ENCODE data around the gene MED26.
"Not testable (repeated sequence)": the region's sequence is repeated elsewhere in the genome, so short reads cannot be mapped to it uniquely, and the experiment has no call there.

The MED26 gene, protein sequence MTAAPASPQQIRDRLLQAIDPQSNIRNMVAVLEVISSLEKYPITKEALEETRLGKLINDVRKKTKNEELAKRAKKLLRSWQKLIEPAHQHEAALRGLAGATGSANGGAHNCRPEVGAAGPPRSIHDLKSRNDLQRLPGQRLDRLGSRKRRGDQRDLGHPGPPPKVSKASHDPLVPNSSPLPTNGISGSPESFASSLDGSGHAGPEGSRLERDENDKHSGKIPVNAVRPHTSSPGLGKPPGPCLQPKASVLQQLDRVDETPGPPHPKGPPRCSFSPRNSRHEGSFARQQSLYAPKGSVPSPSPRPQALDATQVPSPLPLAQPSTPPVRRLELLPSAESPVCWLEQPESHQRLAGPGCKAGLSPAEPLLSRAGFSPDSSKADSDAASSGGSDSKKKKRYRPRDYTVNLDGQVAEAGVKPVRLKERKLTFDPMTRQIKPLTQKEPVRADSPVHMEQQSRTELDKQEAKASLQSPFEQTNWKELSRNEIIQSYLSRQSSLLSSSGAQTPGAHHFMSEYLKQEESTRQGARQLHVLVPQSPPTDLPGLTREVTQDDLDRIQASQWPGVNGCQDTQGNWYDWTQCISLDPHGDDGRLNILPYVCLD

GRCh38 chr19:16628183-16628983 lies at the start of gene MED26:
MED26 (minus strand) TSS chr19:16628204; CDS start chr19:16627943, 261 bp downstream.
- in situ Hi-C loops (cut with MboI; ENCODE audit: low sequenced_read_pairs), result no loop called here

DNA sequence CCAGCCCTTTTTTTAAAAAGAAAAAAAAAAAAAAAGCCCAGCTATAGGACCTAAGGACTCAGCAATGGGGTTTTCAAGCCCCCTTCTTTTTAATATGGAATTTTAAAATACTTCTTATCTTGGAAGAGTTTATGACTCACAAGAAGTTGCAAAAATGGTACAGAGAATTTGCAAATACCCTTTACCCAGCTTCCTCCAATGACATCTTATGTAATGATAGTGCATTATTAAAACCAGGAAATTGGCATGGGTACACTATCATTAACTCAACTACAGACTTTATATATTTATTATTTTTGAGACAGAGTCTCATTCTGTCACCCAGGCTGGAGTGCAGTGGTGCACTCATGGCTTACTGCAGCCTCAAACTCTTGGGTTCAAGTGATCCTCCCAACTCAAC lies 49.1 kb upstream of the MED26 start:
- in situ Hi-C loops (cut with MboI; ENCODE audit: low sequenced_read_pairs), result no loop called here

DNA sequence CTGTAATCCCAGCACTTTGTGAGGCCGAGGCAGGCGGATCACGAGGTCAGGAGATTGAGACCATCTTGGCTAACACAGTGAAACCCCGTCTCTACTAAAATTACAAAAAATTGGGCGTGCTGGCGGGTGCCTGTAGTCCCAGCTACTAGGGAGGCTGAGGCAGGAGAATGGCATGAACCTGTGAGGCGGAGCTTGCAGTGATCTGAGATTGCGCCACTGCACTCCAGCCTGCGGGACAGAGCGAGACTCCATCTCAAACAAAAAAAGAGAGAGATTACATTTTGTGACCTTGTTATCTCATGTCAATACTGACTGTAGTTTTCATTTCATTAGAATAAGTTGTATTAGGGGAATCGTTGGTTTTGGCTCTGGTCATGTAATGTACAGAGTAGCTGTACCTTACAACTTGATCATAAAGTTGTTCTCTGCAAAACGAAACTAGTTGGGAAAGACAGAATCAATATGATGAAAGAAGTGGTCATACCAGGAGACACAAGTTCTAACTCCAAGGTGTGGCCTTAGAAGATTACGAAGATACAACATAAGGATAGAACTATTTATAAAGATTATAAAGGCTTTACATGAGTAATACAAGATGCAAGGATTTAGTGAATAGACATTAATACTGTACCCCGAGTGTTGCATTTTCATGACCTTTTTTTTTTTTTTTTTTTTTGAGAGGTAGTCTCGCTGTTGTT lies 48.2 kb upstream of the MED26 start:
- in situ Hi-C loops (cut with MboI; ENCODE audit: low sequenced_read_pairs), result no loop called here

GRCh38 chr19:16673839-16674238 lies 45.8 kb upstream of the MED26 start:
- in situ Hi-C loops (cut with MboI; ENCODE audit: low sequenced_read_pairs), result not testable (repeated sequence)

DNA sequence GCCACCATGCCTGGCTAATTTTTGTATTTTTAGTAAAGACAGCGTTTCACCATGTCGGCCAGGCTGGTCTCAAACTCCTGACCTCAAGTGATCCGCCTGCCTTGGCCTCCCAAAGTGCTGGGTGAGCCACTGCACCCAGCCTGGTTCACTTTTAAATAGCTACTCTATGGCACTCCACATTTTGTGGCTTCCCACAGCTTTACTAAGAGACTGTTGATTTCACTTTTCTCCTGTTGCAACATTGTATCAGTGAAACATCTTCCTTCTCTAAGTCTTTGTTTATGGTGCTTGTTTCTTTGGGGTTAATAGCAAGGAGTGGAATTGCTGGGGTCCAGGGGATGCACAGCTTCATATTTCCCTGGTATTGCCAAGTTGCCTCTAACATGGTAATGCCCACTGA lies 45.2 kb upstream of the MED26 start:
- in situ Hi-C loops (cut with MboI; ENCODE audit: low sequenced_read_pairs), result no loop called here

- in situ Hi-C loops (cut with MboI; ENCODE audit: low sequenced_read_pairs), result no loop called here
Observed at GRCh38 chr19:16671652-16672274, 43.8 kb upstream of the MED26 start.

DNA sequence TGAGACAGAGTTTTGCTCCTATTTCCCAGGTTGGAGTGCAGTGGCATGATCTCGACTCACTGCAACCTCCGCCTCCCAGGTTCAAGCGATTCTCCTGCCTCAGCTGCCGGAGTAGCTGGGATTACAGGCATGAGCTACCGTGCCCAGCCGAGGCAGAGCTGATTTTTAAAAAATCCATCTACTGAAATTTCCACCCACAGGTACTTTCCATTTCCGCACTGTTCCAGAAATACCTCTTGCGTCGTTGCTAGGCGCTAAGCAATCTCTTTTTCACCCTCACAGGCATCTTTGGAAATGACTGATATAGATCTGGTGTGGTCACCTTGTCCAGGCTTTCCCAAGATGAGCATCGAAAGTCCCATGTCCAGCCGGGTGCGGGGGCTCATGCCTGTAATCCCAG lies 42.3 kb upstream of the MED26 start:
- in situ Hi-C loops (cut with MboI; ENCODE audit: low sequenced_read_pairs), result no loop called here

- in situ Hi-C loops (cut with MboI; ENCODE audit: low sequenced_read_pairs), result not testable (repeated sequence)
Observed at GRCh38 chr19:16668702-16669101, 40.7 kb upstream of the MED26 start.

DNA sequence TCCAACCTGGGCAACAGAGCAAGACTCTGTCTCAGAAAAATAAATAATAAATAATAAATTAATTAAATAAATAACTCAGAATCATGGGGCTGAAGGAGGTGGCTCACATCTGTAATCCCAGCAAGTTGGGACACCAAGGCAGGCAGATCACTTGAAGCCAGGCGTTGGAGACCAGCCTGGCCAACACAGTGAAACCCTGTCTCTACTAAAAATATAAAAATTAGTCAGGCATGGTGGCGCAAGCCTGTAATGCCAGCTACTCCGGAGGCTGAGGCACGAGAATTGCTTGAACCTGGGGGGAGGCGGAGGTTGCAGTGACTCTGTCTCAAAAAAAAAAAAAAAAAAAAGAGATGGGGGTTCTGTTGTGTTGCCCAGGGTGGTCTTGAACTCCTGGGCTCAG lies 40.2 kb upstream of the MED26 start:
- in situ Hi-C loops (cut with MboI; ENCODE audit: low sequenced_read_pairs), result no loop called here

GRCh38 chr19:16661480-16662034 lies 33.6 kb upstream of the MED26 start:
- in situ Hi-C loops (cut with MboI; ENCODE audit: low sequenced_read_pairs), result no loop called here

DNA sequence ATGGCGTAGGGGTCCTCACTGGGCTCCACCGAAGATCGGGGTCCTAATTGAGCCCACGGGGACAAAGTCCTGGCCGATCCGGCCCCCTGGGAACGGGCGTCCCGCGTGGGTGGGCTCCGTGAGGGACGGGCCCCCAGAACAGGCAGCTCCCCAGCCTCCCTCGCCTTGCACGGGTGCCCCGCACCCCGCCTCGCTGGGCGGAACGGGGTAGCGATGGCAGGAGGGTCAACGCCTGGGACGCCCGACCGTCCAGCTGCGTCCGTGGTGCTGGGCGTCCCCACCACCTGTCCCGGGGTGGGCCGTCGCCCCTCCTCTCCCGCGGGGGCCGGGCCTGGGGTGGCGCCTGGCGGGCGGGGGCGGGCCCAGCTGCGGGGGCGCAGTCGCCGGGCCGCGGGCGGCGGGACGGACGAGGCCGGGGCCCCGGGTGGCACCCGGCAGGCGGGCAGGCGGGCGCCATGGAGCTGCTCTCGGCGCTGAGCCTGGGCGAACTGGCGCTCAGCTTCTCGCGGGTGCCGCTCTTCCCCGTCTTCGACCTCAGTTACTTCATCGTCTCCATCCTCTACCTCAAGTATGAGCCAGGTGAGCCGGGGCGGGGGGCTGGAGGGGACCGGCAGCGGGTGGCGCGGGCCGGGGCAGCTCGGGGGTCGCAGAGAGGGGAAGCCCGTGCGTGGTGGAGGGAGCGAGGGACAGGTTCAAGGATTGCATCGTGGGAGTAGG lies 32.9 kb upstream of the MED26 start, which contains the start of gene TMEM38A:
Gene TMEM38A (plus strand): TSS at position 377 of the 717 bp plus-strand sequence. CDS start 79 bp downstream, at position 456.
- in situ Hi-C loops (cut with MboI; ENCODE audit: low sequenced_read_pairs), result no loop called here

DNA sequence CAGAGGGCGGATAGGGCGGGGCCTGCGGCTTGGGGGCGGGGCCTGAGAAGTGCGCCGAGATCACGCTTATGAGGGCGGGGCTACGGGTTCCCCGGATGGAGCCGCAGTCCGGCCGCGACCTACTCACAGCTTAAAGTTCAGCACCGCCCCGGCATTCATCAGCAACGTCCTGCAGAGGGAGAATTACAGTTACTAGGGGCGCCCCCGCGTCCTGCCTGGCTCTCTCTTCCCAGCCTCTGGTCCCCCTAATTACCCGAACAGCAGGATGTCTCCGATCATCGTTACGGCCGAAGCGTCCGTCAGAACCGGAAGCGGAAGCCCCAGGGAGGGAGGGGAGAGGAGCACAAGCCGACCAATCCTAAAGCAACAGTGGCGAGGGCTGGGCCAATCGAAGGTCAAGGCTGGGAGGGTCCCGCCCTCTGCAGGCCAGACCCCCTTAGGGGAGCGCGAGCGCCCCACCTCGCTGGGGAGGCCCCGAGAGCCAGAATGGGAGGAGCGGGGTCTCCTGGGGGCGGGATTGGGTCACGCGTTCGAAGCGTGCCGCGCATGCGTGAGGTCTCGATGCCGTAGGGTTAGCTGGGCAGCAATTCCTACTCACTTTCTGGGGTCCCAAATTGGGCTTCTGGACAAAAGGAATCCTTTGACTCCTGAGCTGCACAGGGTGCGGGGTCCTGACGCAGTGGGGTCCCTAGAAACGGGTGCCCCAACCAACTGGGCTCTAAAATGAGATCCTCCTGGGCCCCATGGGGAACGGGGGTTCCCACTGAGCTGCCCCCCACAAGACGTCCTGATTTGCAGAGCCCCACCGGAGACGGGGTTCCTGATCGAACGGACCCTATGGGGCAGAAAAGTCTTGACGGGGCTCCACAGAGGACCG lies 32.1 kb upstream of the MED26 start, which contains the start of gene SMIM7:
Gene SMIM7 (minus strand): TSS at position 313 of the 877 bp plus-strand sequence. CDS start 34 bp downstream, at position 279.
- in situ Hi-C loops (cut with MboI; ENCODE audit: low sequenced_read_pairs), result no loop called here

- in situ Hi-C loops (cut with MboI; ENCODE audit: low sequenced_read_pairs), result no loop called here
Observed at GRCh38 chr19:16659464-16659831, 31.4 kb upstream of the MED26 start.

GRCh38 chr19:16657384-16657783 lies 29.4 kb upstream of the MED26 start:
- in situ Hi-C loops (cut with MboI; ENCODE audit: low sequenced_read_pairs), result no loop called here

DNA sequence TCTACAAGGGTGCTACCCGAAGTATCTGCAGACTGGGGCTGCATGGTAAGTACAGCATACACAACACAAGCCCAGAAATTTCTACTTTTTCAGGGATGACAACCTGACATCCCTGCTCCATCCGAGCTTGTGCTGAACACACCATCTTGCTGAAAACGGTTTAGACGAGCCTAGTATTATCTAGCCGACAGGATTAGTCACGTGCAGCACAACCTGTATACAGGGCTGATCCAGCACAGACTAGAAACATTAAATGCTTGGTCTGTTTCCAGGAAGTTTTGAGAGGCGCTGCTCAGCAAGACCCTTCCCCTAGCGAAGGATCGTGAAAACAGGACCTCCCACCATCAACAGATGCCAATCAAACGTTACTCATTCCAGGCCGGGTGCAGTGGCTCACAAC lies 27.7 kb upstream of the MED26 start:
- in situ Hi-C loops (cut with MboI; ENCODE audit: low sequenced_read_pairs), result no loop called here

DNA sequence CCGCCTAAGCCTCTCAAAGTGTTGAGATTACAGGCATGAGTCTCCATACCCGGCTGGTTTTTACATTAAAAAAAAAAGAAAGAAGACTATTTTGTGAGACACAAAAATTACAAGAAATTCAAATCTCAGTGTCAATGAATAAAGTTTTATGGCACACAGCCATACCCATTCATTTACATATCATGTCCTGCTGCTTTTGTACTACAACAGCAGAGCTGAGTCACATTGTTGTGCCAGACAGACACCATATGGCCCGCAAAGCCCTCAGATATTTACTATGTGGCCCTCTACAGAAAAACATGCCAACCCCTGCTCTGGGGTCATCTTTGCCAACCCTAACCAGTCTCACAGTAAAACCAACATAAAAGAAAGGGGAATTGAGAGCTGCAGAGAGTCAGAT lies 26.6 kb upstream of the MED26 start:
- in situ Hi-C loops (cut with MboI; ENCODE audit: low sequenced_read_pairs), result no loop called here

GRCh38 chr19:16654140-16654539 lies 26.1 kb upstream of the MED26 start:
- in situ Hi-C loops (cut with MboI; ENCODE audit: low sequenced_read_pairs), result no loop called here

DNA sequence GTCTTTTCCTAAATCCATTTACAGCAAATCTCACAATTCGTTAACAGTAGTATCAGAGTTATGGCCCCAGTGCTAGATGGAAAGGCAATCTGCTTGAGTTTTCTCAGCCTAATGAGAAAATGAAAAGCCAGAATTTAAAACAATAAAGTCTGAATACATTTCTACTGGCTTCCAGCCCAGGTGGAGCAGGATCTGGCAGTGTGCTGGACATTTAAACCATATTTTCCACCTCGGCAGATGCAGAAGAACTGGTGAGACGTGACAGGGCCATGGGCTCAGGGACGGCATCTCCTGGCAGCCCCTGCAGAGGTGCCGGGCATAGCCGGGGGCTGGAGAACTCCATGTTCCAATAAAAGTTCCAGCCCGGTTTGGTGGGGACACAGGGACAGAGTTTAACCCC lies 24.9 kb upstream of the MED26 start:
- in situ Hi-C loops (cut with MboI; ENCODE audit: low sequenced_read_pairs), result no loop called here
